T-helper 1 cell treated with Interleukin-12 subunit alpha and Interleukin-12 subunit beta and Interleukin-4 antibody, amounts not matched to agents 30 μg/mL and 1 μg/mL, for 36 hours (primary cell): ENCODE data around the gene DNAAF2.

Source experiments
- H3K27ac Mint-ChIP-seq: one replicate; pipeline ENCODE4 v1.8.0; 2021; ENCODE audit warnings: mild to moderate bottlenecking, mixed read lengths
- H3K27me3 Mint-ChIP-seq: one replicate; pipeline ENCODE4 v1.8.0; 2021; ENCODE audit warnings: low read depth, mixed read lengths
- H3K36me3 Mint-ChIP-seq: one replicate; pipeline ENCODE4 v1.8.0; 2021; ENCODE audit warnings: low read depth, mixed read lengths
- H3K4me1 Mint-ChIP-seq: one replicate; pipeline ENCODE4 v1.8.0; 2021; ENCODE audit warnings: low read depth, mixed read lengths
- H3K4me3 Mint-ChIP-seq: one replicate; pipeline ENCODE4 v1.8.0; 2021; ENCODE audit warnings: mild to moderate bottlenecking, moderate library complexity, mixed read lengths
- H3K9me3 Mint-ChIP-seq: one replicate; pipeline ENCODE4 v1.8.0; 2021; ENCODE audit warnings: mixed read lengths

Gene DNAAF2

GRCh38 chr14:49582113-49582977 lies 52.7 kb downstream of the DNAAF2 start:
- Mint-ChIP-seq H3K9me3 (no peaks in the 10 kb centered on the region), H3K4me3 (no peak overlapping the region), H3K4me1 (peaks cover 47% of the 10 kb centered on the region), H3K27ac (no peak overlapping the region), H3K27me3 (peaks cover 7% of the 10 kb centered on the region), H3K36me3 (peaks cover 45% of the 10 kb centered on the region)

GRCh38 chr14:49581209-49582112 lies 53.6 kb downstream of the DNAAF2 start:
- Mint-ChIP-seq H3K27ac (no peak overlapping the region), H3K36me3 (peaks cover 51% of the 10 kb centered on the region), H3K4me3 (no peak overlapping the region), H3K4me1 (peaks cover 40% of the 10 kb centered on the region), H3K27me3 (peaks cover 4% of the 10 kb centered on the region), H3K9me3 (no peaks in the 10 kb centered on the region)

- H3K9me3 Mint-ChIP-seq = no peaks in the 10 kb centered on the region
- H3K4me3 Mint-ChIP-seq = no peak overlapping the region
- H3K27ac Mint-ChIP-seq = peak overlapping the region; percentile 33
- no peaks in the 10 kb centered on the region for H3K27me3 Mint-ChIP-seq
- peaks cover 44% of the 10 kb centered on the region for H3K36me3 Mint-ChIP-seq
- peaks cover 34% of the 10 kb centered on the region for H3K4me1 Mint-ChIP-seq
Measured at GRCh38 chr14:49579841-49580240, 55.2 kb downstream of the DNAAF2 start.

GRCh38 chr14:49578141-49578540 lies 56.9 kb downstream of the DNAAF2 start:
- H3K27ac Mint-ChIP-seq = no peak overlapping the region
- H3K4me3 Mint-ChIP-seq = no peak overlapping the region
- H3K27me3 Mint-ChIP-seq = no peaks in the 10 kb centered on the region
- peaks cover 25% of the 10 kb centered on the region for H3K4me1 Mint-ChIP-seq
- H3K36me3 Mint-ChIP-seq = peaks cover 44% of the 10 kb centered on the region
- H3K9me3 Mint-ChIP-seq = no peaks in the 10 kb centered on the region
